Neuronal stem cell (in vitro differentiated cells): ENCODE measurements around the gene TBC1D14.

Experiments used
- DNase-seq: peaks from one replicate; pipeline ENCODE4 v3.0.0-alpha.2; 2013; ENCODE audit warnings: low spot score
- H2AFZ ChIP-seq: one replicate; pipeline ENCODE4 v1.6.1; 2013; ENCODE audit warnings: mild to moderate bottlenecking, low read length, inconsistent platforms
- H2AK5ac ChIP-seq: 2 replicates; pipeline ENCODE4 v1.6.1; 2013; ENCODE audit warnings: low read depth, mild to moderate bottlenecking, inconsistent platforms, low read length, moderate library complexity, mixed read lengths
- H2BK120ac ChIP-seq: 2 replicates; pipeline ENCODE4 v1.6.1; 2013; ENCODE audit warnings: low read depth, mild to moderate bottlenecking, inconsistent platforms, low read length, moderate library complexity, mixed read lengths
- H2BK12ac ChIP-seq: one replicate; pipeline ENCODE4 v1.6.1; 2013; ENCODE audit warnings: low read length, inconsistent platforms
- H2BK15ac ChIP-seq: 2 replicates; pipeline ENCODE4 v1.6.1; 2013; ENCODE audit warnings: mild to moderate bottlenecking, low read length, inconsistent platforms, mixed read lengths
- H2BK5ac ChIP-seq: one replicate; pipeline ENCODE4 v1.6.1; 2013; ENCODE audit warnings: inconsistent platforms, mild to moderate bottlenecking, low read length, moderate library complexity
- H3K14ac ChIP-seq: one replicate; pipeline ENCODE4 v1.6.1; 2013; ENCODE audit warnings: low read length, inconsistent platforms
- H3K18ac ChIP-seq: 2 replicates; pipeline ENCODE4 v1.6.1; 2013; ENCODE audit warnings: low read length, inconsistent platforms
- H3K23ac ChIP-seq: 2 replicates; pipeline ENCODE4 v1.6.1; 2013; ENCODE audit warnings: low read depth, mild to moderate bottlenecking, mixed read lengths, low read length, inconsistent platforms; ENCODE audit not compliant: poor library complexity
- H3K27ac ChIP-seq: replicated peaks from 3 replicates; pipeline ENCODE4 v1.5.1; 2013; ENCODE audit warnings: low read length, inconsistent platforms
- H3K27me3 ChIP-seq, 3 experiments: 2 replicates each; pipeline ENCODE4 v1.6.1; 2013; ENCODE audit warnings: low read length in 3 of 3, mild to moderate bottlenecking in 2 of 3, inconsistent platforms in 1 of 3, low read depth in 1 of 3, mixed read lengths in 1 of 3, moderate library complexity in 1 of 3; ENCODE audit not compliant: control insufficient read depth in 3 of 3, insufficient read depth in 3 of 3
- H3K36me3 ChIP-seq, 2 donors: replicated peaks in 1 of 2; 2 replicates each; pipeline ENCODE4 v1.6.1; 2013; ENCODE audit warnings: low read length in 2 of 2; ENCODE audit not compliant: control insufficient read depth in 2 of 2, insufficient read depth in 2 of 2
- H3K4ac ChIP-seq: 2 replicates; pipeline ENCODE4 v1.6.1; 2013; ENCODE audit warnings: inconsistent platforms, mild to moderate bottlenecking, low read length, moderate library complexity
- H3K4me1 ChIP-seq, 2 donors: 1 replicate in 1 of 2; 2 replicates in 1 of 2; pipeline ENCODE4 v1.6.1; 2013; ENCODE audit warnings: low read length in 2 of 2, low read depth in 1 of 2; ENCODE audit not compliant: control insufficient read depth in 2 of 2, insufficient read depth in 1 of 2
- H3K4me2 ChIP-seq: one replicate; pipeline ENCODE4 v1.6.1; 2013; ENCODE audit warnings: mild to moderate bottlenecking, low read length, inconsistent platforms; ENCODE audit not compliant: insufficient read depth, poor library complexity, severe bottlenecking
- H3K4me3 ChIP-seq, 2 donors: 2 replicates each; pipeline ENCODE4 v1.5.1; 2013; ENCODE audit warnings: low read length in 2 of 2, mild to moderate bottlenecking in 2 of 2, inconsistent platforms in 1 of 2, moderate library complexity in 1 of 2
- H3K79me1 ChIP-seq: one replicate; pipeline ENCODE4 v1.6.1; 2013; ENCODE audit warnings: low read depth, mild to moderate bottlenecking, inconsistent platforms, low read length, moderate library complexity
- H3K9ac ChIP-seq: one replicate; pipeline ENCODE4 v1.6.1; 2013; ENCODE audit warnings: mild to moderate bottlenecking, low read depth, low read length, inconsistent platforms; ENCODE audit not compliant: poor library complexity
- H3K9me3 ChIP-seq, 2 donors: replicated peaks in 1 of 2; 2 replicates each; pipeline versions ENCODE3 to v1.6.1; 2013; ENCODE audit warnings: low read length in 2 of 2, mild to moderate bottlenecking in 2 of 2, inconsistent platforms in 1 of 2, low read depth in 1 of 2, mixed read lengths in 1 of 2, moderate library complexity in 1 of 2; ENCODE audit not compliant: control insufficient read depth in 2 of 2, insufficient read depth in 1 of 2
- H4K8ac ChIP-seq: one replicate; pipeline ENCODE4 v1.6.1; 2013; ENCODE audit warnings: low read depth, mild to moderate bottlenecking, inconsistent platforms, low read length, moderate library complexity
- H4K91ac ChIP-seq: one replicate; pipeline ENCODE4 v1.6.1; 2013; ENCODE audit warnings: low read length, low read depth, mild to moderate bottlenecking, inconsistent platforms; ENCODE audit not compliant: poor library complexity
- WGBS, 2 donors: extraction: QIAGEN DNeasy Blood & Tissue Kit; methylation state at CpG; one replicate each; pipeline ENCODE4 v1.1.7; 2013; ENCODE audit warnings: missing lambda C conversion rate in 2 of 2, mixed read lengths in 1 of 2; ENCODE audit not compliant: insufficient read length in 2 of 2, insufficient replicate concordance in 1 of 2; ENCODE audit errors: extremely low coverage in 2 of 2; 5-methylcytosine and 5-hydroxymethylcytosine counted together

Gene TBC1D14

GRCh38 chr4:7005571-7005970 is 95.9 kb downstream of the TBC1D14 start:
- Histone ChIP-seq H2AFZ (no peak overlapping the region), H3K9ac (no peak overlapping the region), H2BK120ac (no peak overlapping the region), H2BK5ac (no peak overlapping the region), H3K18ac (no peak overlapping the region), H3K27me3 (no peaks in the 10 kb centered on the region), H3K79me1 (peaks cover 4% of the 10 kb centered on the region), H4K91ac (no peak overlapping the region), H4K8ac (no peak overlapping the region), H3K27ac (no peak overlapping the region), H2BK12ac (no peak overlapping the region), H3K4me1 (peaks cover 0 to 10% of the 10 kb centered on the region in 2 donors), H2BK15ac (no peak overlapping the region), H3K9me3 (no peaks in the 10 kb centered on the region), H3K14ac (no peak overlapping the region), H3K4me2 (no peak overlapping the region), H3K4ac (no peak overlapping the region), H3K4me3 (no peak overlapping the region), H2AK5ac (no peak overlapping the region), H3K36me3 (peaks cover 32 to 95% of the 10 kb centered on the region in 2 donors), H3K23ac (no peak overlapping the region)
- DNase-seq, result no peak
- WGBS, 2 donors, result no CpG with 5 or more reads among the region's 4 CpGs

- H3K14ac ChIP-seq, result no peak overlapping the region
- no peak overlapping the region for H3K4ac ChIP-seq
- no peaks in the 10 kb centered on the region for H3K27me3 ChIP-seq
- H3K9me3 ChIP-seq, result no peaks in the 10 kb centered on the region
- no peak overlapping the region for H3K9ac ChIP-seq
- peaks cover 0 to 10% of the 10 kb centered on the region in 2 donors for H3K4me1 ChIP-seq
- H3K23ac ChIP-seq, result no peak overlapping the region
- no peak overlapping the region for H3K4me2 ChIP-seq
- H4K91ac ChIP-seq, result no peak overlapping the region
- H3K36me3 ChIP-seq, result peaks cover 29 to 95% of the 10 kb centered on the region in 2 donors
- no peak overlapping the region for H3K18ac ChIP-seq
- H3K27ac ChIP-seq, result no peak overlapping the region
- no CpG with 5 or more reads among the region's 3 CpGs for WGBS, 2 donors
- no peak overlapping the region for H2BK15ac ChIP-seq
- no peak overlapping the region for H2BK5ac ChIP-seq
- no peak overlapping the region for H2AFZ ChIP-seq
- no peak overlapping the region for H4K8ac ChIP-seq
- H2BK120ac ChIP-seq, result no peak overlapping the region
- no peak for DNase-seq
- H3K79me1 ChIP-seq, result peaks cover 3% of the 10 kb centered on the region
- H2BK12ac ChIP-seq, result no peak overlapping the region
- no peak overlapping the region for H3K4me3 ChIP-seq
- H2AK5ac ChIP-seq, result no peak overlapping the region
These were observed 96.8 kb downstream of the TBC1D14 start for GRCh38 chr4:7006411-7006810.

DNA sequence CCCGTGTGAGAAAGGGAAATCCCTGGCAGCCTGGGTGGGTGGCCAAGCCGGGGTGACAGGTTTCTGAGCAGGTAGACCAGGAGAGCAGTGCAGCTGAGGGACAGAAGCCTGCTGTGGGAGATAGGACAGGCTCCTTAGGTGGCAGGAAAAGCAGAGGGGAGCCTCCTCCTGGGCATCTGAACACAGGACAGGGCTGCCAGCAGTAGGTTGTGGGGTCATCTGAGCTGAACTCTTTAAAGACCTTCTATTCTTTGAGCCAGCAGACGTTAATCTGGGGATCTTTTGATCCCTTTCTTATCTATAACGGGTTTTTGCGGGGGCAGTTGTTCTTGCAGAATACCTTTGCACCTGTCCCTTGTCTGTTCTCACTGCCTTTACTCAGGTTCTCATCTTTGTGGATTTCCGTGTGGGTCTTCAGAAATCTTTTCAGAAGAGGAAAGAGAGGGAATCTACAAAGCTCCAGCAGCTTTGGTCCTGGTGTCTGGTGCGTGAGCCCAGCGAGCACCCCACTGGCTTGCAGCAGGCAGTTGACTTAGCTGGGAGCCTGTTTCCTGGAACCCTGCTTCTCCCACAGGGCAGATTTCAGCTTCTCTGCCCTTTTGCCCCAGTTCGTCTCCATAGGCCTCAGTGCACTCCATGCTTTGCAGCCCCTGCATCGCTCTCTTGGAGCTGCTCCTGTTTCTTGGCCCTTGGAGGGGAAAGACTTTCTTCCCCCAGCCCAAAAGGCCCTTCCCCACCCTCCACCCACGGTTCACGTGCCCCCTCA is 97.7 kb downstream of the TBC1D14 start:
- H2BK15ac ChIP-seq, result no peak overlapping the region
- no peak overlapping the region for H4K8ac ChIP-seq
- no peaks in the 10 kb centered on the region for H3K27me3 ChIP-seq
- H3K79me1 ChIP-seq, result peaks cover 3% of the 10 kb centered on the region
- H3K4ac ChIP-seq, result no peak overlapping the region
- no peak overlapping the region for H2AFZ ChIP-seq
- no CpG with 5 or more reads among the region's 12 CpGs for WGBS, 2 donors
- peak overlapping the region; percentile 86 for H3K9ac ChIP-seq
- peak overlapping the region; percentile 42 for H3K27ac ChIP-seq
- peaks cover 23 to 93% of the 10 kb centered on the region in 2 donors for H3K36me3 ChIP-seq
- no peak overlapping the region for H2BK5ac ChIP-seq
- H3K9me3 ChIP-seq, result no peaks in the 10 kb centered on the region
- no peak overlapping the region for H2AK5ac ChIP-seq
- no peak overlapping the region for H2BK120ac ChIP-seq
- peak overlapping the region; percentile 68 for H3K18ac ChIP-seq
- peaks cover 0 to 10% of the 10 kb centered on the region in 2 donors for H3K4me1 ChIP-seq
- DNase-seq, result no peak
- no peak overlapping the region for H3K4me2 ChIP-seq
- no peak overlapping the region for H3K14ac ChIP-seq
- no peak overlapping the region for H3K4me3 ChIP-seq
- H4K91ac ChIP-seq, result no peak overlapping the region
- no peak overlapping the region for H2BK12ac ChIP-seq
- H3K23ac ChIP-seq, result no peak overlapping the region

DNA sequence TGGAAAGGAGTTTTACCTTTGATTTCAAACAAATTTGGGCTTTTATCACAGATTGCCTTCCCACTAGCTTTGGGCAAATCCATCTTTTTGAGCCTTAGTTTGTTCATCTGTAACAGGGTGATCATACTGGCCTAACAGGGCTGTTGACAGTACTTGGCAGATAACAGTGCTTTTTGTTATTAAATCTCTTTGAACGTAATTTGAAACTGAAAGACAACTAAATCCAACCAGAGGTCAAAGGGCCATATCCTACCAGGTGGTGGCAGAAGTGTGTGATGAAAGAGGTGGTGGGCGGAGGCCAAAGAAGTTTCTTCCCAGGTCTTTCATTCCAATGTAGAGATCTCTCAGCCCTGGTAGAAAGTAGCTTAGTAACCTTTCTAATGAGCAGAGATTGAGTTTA is 98.3 kb downstream of the TBC1D14 start:
- Histone ChIP-seq H3K9me3 (no peaks in the 10 kb centered on the region), H3K27ac (no peak overlapping the region), H3K4me3 (no peak overlapping the region), H2AFZ (no peak overlapping the region), H2BK12ac (no peak overlapping the region), H3K79me1 (peaks cover 3% of the 10 kb centered on the region), H3K4me1 (peaks cover 0 to 10% of the 10 kb centered on the region in 2 donors), H4K8ac (no peak overlapping the region), H4K91ac (no peak overlapping the region), H3K14ac (no peak overlapping the region), H3K9ac (no peak overlapping the region), H3K27me3 (no peaks in the 10 kb centered on the region), H2BK120ac (no peak overlapping the region), H2BK5ac (no peak overlapping the region), H2AK5ac (no peak overlapping the region), H3K4ac (no peak overlapping the region), H3K18ac (no peak overlapping the region), H3K23ac (no peak overlapping the region), H2BK15ac (no peak overlapping the region), H3K4me2 (no peak overlapping the region), H3K36me3 (peaks cover 21 to 93% of the 10 kb centered on the region in 2 donors)
- no CpG with 5 or more reads among the region's 2 CpGs for WGBS, 2 donors
- DNase-seq, result no peak
